Fibroblast of lung (primary cell): ENCODE data around the gene PDE6D.

Experiments used
- EZH2 ChIP-seq: IDR thresholded peaks from 2 replicates; pipeline ENCODE4 v1.5.1; 2012; ENCODE audit warnings: low read length, control low read depth, mild to moderate bottlenecking; ENCODE audit errors: missing control alignments
- TF ChIP-seq, protein P1 (sequence below), 2 donors: IDR thresholded peaks in 1 of 2; conservative IDR thresholded peaks in 1 of 2; 1 replicate in 1 of 2; 2 replicates in 1 of 2; pipeline ENCODE4 v1.5.1; 2011 to 2012; ENCODE audit warnings: low read length in 2 of 2, control low read depth in 1 of 2, inconsistent platforms in 1 of 2, low read depth in 1 of 2, mild to moderate bottlenecking in 1 of 2

DNA sequence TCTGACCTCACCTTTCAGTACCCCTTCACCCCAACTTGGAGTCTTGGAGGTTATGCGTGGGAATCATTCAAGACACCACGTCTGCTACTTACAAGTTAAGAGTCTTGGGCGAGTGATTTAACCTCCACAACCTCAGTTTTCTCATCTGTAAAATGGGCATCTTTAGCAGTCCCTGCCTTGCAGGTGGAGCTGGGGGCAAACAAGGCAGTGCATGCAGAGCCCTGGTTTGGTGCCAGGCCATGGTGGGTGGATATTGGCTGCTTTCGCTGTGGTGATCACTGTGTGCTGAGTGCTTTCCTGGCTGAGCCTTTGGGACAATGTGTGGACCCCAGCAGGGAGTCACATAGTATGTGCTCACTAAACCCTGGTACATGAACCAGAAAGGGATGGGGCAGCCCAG is 93.1 kb downstream of the PDE6D start:
- TF ChIP-seq, protein P1, sequence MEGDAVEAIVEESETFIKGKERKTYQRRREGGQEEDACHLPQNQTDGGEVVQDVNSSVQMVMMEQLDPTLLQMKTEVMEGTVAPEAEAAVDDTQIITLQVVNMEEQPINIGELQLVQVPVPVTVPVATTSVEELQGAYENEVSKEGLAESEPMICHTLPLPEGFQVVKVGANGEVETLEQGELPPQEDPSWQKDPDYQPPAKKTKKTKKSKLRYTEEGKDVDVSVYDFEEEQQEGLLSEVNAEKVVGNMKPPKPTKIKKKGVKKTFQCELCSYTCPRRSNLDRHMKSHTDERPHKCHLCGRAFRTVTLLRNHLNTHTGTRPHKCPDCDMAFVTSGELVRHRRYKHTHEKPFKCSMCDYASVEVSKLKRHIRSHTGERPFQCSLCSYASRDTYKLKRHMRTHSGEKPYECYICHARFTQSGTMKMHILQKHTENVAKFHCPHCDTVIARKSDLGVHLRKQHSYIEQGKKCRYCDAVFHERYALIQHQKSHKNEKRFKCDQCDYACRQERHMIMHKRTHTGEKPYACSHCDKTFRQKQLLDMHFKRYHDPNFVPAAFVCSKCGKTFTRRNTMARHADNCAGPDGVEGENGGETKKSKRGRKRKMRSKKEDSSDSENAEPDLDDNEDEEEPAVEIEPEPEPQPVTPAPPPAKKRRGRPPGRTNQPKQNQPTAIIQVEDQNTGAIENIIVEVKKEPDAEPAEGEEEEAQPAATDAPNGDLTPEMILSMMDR (conservative IDR thresholded peaks at IDR 0.05 in 1 of 2, IDR thresholded peaks at IDR 0.05 in 1 of 2; ENCODE audit: low read depth in 1 of 2, low read length in 2 of 2), result peak in 1 of 2 donors; percentile 1
- TF ChIP-seq EZH2, result no peak
